NCI-H524 treated with DMSO at 0.1 percent for 48 hours (cell line): ENCODE data around the gene DR1.

Experiments
- DNase-seq: peaks from one replicate; lab custom pipeline; 2025; lab: John Stamatoyannopoulos, UW

Gene DR1

GRCh38 chr1:93394514-93394913 lies 48.8 kb downstream of the DR1 start:
- DNase-seq, result no peak

GRCh38 chr1:93395195-93395594 lies 49.5 kb downstream of the DR1 start:
- DNase-seq, result no peak

- no peak for DNase-seq
These were observed 54.1 kb downstream of the DR1 start for GRCh38 chr1:93399781-93400180.

- DNase-seq, result no peak
These were observed 62.5 kb downstream of the DR1 start for GRCh38 chr1:93408203-93408602.

GRCh38 chr1:93411000-93411399 lies 65.3 kb downstream of the DR1 start:
- DNase-seq, result no peak

- DNase-seq, result no peak
These were observed 69.0 kb downstream of the DR1 start for GRCh38 chr1:93414749-93415148.

- no peak for DNase-seq
These were observed 69.6 kb downstream of the DR1 start for GRCh38 chr1:93415296-93415695.

- no peak for DNase-seq
These were observed 70.5 kb downstream of the DR1 start for GRCh38 chr1:93416183-93416582.
